A549 treated with AZD2906 at 1 μM for 4 hours (cell line): ENCODE data around the gene CTBP2. TPM values are rescaled to one million over a fixed set of nuclear protein-coding genes. Genes with fewer than 3 reads are reported as not detected.

Experiments used
- total RNA-seq: library from RNA; stranded (reverse); fragments of 200-300 nt; extraction: Qiagen RNA extraction; gene quantifications from 5 replicates; pipeline ENCODE4 v1.2.3, GENCODE V29; 2022

Gene CTBP2
- total RNA-seq, result 107 to 131 TPM (median 123 TPM) in 5 replicates

GRCh38 chr10:125159932-125160855 lies at the start of gene CTBP2:
Gene CTBP2 (minus strand): TSS chr10:125160563.

DNA sequence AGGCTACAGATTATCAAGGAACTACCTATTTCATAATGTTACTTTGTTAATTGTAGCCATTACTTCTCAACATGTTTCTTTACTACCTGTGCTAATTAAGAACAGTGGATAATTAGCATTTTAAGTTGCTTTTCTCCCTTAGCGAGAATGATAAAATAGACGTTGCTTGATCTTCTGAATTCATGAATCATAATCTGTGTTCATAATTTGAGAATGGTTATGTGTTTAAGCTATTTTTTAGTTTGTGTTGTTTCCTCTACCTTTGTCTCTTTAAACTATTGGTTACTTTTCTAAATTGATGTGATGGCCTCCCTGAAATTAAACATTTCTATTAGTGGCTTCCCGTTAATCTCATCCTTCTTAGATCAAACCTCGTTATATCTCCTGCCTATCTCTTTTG lies 218.5 kb downstream of the CTBP2 start, which contains the start of gene ZRANB1:
TSS of gene ZRANB1 (plus strand) at position 301 of the 400 bp plus-strand sequence. CDS start 371 bp downstream, outside the sequence.

Other genes starting within 250 kb of the CTBP2 start
- gene ZRANB1, start 218.4 kb downstream of the CTBP2 start, total RNA-seq, result 7.6 to 10.2 TPM (median 9.0 TPM) in 5 replicates